NCI-H446 treated with DMSO at 0.1 percent for 48 hours (cell line): ENCODE measurements around the gene CCR3.
"Not testable (repeated sequence)": the region's sequence is repeated elsewhere in the genome, so short reads cannot be mapped to it uniquely, and the experiment has no call there.

ENCODE experiments used
- DNase-seq: peaks from one replicate; lab custom pipeline; 2025; lab: John Stamatoyannopoulos, UW

CCR3 gene

DNA sequence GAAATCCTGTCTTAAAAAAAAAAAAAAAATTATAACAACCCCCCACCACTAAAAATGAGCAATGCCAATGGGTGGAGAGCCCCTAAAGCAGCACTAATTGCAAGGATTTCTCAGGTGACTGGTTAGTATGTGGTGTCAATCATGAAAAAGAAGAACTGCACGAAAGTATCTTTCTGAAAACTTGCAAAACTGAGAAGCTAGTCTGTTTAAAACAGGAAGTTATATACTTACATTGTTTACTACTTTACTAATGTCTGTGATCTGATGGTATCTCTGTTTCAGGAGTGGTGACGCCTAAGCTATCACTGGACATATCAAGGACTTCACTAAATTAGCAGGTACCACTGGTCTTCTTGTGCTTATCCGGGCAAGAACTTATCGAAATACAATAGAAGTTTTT lies at the start of gene CCR3:
Gene CCR3, plus strand, starts transcription at position 341 of the 400 bp plus-strand sequence. CDS start 22,699 bp downstream, outside the sequence.
- no peak for DNase-seq

DNA sequence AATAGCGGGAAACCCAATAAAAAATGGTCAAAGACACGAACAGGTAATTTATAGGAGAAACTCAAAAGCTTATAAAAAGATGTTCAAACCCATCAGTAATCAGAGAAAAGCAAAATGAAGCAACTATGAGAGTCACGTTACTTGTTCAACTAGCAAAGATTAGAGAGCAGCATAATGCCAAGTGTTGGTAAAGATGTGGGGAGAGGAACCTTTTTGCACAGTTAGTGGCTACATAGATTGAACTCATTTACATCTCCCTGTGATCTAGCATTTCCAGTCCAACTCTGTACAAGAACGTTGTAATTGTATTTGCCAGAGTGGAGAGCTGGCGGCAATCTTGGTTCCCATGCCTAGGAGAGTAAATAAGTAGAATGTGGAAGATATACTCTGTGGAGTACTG lies 49.3 kb upstream of the CCR3 start:
- no peak for DNase-seq

DNA sequence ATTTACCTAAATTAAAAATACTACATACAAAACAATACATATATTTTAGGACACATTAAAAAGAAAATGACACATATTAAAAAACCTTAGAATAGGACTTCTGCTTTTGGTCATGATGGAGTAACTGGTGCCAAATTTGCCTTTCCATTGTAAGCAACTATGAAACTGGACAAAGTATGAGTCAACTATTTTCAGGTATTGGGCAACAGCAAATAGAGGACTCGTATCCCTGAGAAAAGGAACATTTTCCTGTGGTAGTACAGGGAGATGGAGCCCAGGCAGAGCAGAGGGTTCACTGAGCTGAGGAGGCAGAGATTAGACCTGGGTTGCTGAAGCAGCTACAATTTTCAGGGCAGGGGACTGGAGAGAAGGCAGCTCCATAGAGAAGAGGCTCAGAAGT lies 48.8 kb upstream of the CCR3 start:
- DNase-seq = no peak

DNA sequence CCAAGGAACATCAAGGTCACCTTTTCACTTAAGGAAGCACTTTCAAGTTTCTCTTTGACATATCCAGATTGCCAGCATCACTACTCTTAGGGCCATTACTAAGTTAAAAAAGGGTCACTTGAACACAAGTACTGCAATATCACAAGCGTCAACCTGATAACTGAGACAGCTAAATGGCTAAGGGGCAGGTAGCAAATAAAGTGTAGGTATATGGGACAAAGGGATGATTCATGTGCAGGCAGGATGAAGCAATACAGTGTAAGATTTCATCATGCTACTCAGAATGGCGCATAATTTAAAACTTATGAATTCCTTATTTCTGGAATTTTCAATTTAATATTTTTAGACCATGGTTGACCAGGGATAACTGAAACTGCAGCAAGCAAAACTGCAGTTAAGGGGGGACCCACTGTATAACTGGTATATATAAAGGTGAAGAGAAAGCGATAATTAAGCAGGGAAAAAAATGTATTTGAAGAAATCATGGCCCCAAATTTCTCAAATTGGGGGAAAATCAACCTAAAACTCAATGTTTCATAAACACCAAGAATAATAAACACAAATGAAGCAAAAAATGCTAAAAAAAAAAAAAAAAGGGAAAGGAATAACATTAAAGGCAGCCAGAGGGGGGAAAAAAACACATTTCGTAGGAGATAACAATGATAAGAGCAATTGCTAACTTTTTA lies 47.2 kb upstream of the CCR3 start:
- DNase-seq = no peak

DNA sequence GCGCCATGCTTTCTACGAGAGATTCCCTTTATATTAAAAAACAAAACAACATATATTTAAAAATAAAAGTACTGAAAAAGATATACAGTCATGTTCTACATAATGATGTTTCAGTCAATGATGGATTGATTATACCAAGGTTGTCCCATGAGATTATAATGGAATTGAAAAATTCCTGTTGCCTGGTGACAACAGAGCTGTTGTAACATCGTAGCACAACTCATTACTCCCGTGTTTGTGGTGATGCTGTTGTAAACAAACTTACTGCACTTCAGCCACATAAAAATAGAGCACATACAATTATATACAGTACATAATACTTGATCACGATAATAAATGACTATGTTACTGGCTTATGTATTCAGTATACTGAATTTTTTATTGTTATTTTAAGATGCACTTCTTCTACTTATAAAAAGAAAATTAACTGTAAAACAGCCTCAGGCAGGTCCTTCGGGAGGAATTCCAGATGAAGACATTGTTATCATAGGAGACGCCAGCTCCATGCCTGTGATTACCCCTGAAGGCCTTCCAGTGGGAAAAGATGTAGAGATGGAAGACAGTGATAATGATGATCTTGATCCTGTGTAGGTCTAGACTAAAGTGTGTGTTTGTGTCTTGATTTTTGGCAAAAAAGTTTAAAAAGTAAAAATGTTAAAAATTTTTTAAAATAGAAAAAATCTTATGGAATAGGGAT lies 45.9 kb upstream of the CCR3 start:
- no peak for DNase-seq

DNA sequence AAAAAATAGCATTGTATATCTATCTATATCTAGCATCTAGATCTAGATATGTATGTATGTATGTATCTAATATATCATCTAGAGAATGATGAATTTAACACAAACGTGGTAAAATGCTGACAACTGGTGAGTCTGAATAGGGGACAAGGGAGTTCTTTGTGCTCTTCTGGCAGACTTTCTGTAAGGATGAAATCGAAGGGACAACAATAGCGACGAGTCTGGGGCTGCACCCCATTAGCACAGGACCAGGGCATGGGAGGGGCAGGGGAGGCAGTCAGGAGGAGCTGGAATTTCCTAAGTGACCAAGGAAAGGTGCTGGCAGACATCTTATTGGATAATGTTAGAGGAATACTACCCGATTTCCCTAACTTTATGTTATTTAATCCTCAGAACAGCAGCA lies 42.0 kb upstream of the CCR3 start:
- no peak for DNase-seq

DNA sequence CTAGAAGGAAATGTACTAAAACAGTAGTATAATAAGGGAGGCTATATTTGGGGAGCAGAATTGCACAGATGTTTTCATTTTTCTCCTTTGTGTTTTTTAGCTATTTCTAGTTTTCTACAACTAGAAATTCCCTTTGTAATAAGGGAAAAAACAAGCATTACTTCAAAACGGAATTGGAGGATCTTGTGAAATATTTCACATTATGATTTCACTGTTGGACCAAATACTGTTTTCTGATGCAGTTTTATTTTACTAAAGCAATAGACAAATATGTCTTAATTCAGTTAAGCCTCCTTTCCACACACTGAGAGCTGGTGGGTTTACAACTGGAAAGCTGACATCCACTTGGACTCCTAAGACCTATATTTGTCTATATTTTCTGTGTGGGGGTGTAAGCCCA lies 41.5 kb upstream of the CCR3 start:
- no peak for DNase-seq

DNA sequence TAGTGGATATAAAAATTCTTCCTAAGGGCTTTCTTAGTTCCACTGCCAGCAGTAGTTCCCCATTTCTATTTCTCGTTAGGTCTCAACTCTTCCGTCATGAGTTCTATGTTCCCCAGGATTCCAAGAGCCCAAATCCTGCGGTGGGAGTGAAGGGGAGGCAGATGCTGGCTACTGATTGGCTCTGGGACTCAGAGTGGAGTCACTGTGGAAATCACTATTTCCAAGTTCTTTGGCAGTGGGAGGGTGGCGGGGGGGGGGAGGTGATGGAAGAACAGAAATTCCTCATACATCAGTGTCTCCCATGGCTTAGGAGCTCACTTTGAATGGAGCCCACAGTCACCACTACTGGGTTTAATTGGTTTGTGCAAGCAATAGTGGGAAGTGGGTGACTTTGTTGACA lies 39.7 kb upstream of the CCR3 start:
- no peak for DNase-seq

DNA sequence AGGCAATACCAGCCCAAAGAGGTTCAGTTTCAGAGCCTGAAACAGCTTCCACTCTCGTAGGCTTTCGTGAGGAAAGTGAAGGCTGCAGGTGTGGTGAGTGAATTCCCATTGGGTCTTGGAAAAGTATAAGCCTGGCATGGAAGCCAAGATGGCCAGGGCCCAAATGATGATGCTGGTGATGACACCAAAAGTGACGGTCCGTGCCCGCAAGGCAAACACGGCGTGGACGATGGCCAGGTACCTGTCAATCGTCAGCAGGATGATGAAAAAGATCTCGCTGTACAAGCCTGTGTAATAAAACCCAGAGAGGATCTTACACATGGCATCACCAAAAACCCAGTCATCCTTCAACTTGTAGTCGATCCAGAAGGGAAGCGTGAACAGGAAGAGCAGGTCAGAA lies 38.6 kb upstream of the CCR3 start:
- no peak for DNase-seq

DNA sequence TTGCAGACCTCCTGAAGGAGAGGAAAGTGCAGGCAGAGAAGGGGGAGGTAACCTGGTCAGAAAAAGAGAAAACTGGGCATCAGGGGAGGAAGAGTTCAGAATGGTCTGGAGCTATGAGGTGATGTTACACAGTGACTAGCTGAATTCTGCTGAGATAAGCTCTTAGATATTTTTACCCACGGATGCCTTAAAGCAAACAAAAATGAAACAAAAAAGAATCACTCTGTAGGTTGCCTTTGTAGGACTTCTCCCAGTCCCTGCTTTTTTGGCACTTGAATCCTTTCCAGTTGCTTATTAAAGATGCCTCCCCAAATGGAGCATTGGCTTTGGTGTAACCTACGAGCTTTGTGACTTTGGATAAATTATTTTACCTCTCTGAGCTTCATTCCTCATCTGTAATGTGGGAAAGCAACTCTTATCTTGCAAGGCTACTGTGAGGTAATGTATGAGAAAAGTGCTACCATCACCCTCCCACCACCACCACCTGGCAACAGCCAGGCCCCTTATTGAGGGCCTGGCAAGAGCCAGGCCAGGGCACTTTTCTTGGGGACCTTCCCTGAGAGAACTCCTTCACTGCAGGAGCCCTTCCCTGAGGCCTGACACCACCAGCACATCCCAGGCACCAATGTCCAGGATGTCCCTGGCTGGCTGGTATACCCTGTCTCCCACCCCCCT lies 36.8 kb upstream of the CCR3 start:
- DNase-seq = no peak

DNA sequence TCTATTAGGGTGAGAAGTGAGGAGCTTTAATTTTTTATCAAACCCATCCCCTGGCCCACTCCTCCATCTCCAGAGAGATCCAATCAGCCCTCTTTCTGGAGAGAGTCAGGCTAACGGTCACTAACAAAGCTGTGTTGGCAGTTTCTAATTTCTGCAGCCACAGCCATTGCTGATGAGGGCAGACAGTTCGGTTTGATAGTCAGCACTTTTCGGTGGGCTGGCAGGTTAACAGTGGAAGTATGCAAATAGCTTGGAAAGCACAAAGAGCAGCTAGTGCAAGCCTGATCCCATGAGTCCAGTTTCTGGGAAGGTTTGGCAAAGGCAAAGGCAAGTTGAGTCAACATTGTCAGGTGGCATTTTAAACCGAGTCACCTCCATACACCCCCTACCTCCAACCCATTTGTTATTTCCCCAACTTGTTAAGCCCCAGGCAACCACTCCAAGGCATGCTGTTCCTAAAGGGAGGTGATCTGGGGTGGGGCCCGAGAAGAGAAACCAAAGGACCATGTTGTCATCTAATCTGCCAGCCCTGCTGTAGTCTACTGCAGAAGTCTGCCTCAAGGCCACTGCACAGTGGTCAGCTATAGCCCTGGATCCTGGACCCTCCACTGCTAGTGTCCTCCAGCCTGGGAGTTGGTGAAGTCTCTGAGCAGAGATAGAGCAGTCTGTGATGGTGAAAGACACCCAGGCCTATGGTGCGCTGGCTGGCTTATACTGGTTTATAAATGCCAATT lies 35.8 kb upstream of the CCR3 start:
- DNase-seq = no peak

DNA sequence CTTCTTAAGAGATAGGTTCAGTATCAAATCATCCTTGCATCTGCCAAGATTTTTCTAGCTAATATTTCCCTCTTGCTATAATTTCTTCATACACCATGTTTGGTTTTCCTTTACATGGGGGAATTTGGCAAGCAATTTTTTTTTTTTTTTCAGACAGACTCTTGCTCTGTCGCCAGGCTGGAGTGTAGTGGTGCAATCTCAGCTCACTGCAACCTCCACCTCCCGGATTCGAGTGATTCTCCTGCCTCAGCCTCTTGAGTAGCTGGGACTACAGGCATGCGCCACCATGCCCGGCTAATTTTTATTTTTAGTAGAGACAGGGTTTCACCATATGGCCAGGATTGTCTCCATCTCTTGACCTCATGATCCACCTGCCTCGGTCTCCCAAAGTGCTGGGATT lies 34.7 kb upstream of the CCR3 start:
- not testable (repeated sequence) for DNase-seq

DNA sequence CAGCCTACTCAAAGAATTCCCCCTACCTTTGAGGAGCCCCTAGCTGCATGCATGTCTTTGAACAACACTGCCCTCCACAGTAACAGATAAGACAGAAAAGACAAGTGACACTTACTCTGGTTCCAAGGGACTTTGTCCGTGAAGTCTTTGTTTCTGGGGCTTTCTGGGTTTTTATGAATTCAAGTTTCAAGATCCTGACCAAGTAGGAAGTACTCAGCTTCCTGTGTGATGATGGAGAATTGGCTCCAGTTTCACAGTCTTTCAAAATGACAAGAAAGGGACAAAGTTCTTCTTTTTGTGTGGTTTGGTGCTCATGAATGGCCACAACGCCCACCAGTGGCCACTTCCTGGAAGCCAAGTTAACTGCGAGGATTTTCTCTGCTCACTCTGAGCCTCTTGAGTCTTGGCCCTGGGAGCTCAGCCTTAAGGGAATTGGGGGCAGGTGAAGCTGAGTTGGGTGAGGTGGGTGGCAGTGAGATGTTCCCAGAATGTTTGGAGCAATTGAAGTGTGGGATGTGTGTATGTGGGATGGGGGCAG lies 34.0 kb upstream of the CCR3 start, which contains the start of gene CCR1:
Gene CCR1, minus strand, starts transcription at position 147 of the 538 bp plus-strand sequence. CDS start 4,000 bp downstream, outside the sequence.
- DNase-seq = no peak

DNA sequence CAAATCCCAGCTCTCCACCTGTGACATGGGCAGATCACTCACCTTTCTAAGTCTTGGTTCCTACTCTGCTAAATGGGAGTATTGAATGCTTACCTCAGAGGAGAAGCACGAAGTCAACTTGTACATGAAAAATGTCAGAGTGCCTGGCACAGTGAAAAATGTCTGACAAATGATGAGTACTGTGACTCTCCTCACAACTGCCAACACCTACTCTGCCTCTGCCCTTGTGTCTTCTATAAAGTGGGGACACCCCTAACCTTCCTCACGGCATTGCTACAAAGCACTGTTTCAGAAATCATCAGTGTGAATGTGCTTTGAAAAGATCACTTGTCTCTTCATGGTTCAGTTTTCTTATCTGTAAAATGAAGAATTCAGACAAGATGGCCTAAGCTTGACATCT lies 33.2 kb upstream of the CCR3 start:
- no peak for DNase-seq

DNA sequence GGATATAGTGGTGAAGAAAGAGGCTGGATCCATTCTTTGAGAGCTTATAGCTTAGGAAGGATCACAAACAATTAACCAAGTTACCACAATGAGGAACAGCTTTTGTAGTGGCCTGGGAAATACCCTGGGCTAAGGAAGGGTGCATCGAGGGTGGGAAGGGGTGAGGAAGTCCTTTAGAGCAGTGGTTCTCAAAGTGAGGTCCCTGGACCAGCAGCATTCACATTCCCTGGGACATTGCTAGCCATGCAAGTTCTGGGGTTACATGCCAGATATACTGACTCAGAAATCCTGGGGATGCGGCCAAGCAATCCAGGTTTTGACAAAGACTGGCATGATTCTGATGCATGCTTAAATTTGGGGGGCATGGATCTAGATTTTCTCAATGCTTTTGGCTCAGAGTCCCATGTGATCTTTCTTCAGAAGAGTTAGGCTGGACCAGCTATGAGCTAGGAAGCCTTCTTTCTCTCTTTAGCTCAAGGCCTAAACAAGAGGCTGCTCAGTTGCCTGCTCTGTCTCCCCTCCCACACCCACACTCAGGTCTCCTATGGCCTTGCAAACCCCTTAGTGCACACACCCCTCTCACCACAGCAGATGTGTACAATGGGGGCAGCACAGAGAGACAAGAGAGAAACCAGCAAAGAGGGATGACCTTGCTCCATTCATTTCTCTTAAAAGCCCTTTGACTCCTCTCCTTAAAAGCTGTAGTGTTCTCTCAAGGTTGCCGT lies 32.4 kb upstream of the CCR3 start:
- DNase-seq = no peak

DNA sequence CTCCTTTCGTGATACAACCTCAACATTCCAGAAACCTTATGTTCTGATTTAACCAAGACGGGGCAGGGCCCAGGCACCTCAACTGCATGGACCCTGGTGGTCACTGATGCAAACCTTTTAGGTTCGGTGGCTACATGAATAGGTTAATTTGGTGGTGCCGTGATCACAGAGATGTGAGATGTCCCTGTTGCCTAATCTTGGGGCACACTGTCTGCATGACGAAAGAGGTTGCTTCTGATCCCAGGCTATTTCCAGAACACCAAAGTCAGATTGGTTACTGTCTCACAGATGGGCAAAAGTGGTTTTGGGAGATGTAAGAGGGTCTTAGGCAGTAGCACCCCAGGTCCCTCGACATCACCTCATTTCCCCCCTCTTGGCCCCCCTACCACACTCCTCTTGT lies 30.2 kb upstream of the CCR3 start:
- DNase-seq = no peak

DNA sequence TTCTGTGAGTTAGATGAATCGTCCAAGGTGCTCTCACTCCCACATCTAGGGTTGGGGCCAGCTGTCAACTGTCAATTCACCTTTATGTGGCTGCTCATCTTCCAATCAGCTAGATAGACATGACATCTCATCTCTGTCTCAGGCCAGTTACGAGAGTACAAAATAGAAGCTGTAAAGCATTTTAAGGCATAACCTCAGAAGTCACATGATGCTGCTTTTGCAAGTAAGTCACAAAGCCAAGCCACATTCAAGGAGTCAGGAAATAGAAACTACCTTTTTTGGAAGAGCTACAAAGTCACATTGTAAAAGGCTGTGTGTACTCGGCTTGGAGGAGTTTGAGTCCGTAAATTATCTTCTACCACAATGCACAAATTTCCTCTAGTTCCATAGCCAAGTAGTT lies 29.1 kb upstream of the CCR3 start:
- DNase-seq = no peak

DNA sequence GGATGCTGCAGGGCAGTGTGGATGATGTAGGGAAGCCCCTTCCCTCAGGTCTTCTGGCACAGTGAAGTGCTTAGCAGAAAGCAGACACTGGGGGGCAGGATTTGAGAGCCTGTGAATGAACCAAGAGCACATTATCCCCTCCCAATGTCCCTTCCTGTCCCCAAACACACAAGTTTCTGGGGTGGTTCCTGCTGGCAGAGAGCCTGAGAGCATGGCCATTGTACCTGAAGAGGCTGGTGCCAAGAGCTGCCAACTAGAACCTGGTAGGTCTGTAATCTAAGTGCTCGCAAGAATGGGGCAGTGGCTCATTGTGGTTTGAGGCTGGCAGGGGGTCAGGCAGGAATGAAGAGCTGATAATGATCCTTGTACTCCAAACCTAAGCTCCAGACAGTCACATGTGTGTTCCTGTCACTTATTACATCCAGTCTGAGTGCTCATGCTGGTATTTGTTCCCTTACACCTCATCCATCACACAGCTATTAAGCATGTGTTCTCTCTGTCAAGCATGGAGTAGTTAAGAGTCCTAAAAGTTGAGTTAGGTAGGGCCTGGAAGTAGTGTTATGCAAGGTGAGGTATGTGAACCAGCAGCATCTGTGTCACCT lies 27.4 kb upstream of the CCR3 start:
- DNase-seq = no peak

DNA sequence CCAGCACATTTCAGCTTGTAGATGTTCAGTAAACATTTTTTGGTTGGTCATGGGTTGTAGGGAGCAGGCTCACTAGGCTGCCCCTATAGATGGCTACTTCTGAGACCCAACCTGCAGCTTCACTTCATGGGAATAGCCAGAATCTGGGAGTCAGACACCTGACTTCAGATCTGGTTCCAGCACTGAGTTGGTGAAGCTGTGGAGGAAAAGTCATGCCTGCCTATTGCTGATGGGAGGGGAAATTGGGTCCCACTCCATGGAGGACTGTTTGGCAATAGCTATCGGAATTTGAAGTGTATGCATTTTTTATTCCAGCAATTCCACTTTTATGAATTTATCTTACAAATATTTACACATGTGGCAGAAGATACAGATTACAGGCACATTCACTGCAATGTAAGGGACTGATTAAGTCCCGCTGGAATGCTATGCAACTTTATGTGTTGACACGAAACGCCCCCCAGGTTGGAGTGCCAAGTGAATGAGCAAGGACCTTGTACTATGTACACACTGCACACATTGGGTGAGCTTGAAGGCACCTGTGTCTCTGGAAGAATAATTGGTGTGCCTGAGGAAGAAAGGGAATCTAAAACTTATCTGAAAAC lies 26.3 kb upstream of the CCR3 start:
- no peak for DNase-seq

DNA sequence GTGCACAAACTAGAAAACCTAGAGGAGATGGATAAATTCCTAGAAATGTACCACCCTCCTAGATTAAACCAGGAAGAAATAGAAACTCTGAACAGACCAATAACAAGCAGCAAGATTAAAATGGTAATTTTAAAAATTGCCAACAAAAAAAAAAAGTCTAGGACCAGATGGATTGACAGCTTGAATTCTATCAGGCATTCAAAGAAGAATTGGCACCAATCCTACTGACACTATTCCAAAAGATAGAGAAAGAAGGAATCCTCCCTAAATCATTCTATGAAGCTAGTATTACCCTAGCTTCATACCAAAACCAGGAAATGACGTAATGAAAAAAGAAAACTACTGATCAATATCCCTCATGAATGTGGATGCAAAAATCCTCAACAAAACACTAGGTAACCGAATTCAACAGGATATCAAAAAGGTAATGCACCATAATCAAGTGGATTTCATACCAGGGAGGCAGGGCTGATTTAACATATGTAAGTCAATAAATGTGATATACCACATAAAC lies 24.0 kb upstream of the CCR3 start:
- DNase-seq = no peak

DNA sequence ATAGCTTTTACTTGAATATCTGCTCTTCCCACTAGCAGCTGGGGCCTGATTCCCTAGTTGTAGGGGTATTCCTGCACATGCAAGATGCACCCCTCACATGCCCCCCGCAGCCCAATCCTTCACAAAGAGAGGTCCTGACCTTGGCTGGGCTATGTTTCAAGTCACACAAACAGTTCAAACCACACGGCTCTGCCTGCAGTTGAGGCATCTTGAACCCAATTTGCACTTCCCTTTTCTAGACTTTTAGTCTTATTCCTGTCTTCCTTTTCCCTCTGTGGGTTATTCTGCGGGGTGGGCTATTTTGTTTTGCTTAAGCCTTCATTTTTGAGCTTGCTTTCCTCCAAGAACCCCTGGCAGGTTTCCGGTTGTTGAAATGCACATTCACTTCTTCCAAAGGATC lies 20.9 kb upstream of the CCR3 start:
- no peak for DNase-seq
